GM23248 (cell line): ENCODE results near the gene CDH13.

Experiments
- EZH2 ChIP-seq: fragments of 200-600 bp; sonication (generic); IDR thresholded peaks from 2 replicates; pipeline ENCODE4 v1.6.1; 2018; ENCODE audit warnings: antibody characterized with exemption, mild to moderate bottlenecking; ENCODE audit not compliant: insufficient read depth, poor library complexity, severe bottlenecking
- EZH2phosphoT487 ChIP-seq: fragments of 200-600 bp; sonication (generic); IDR thresholded peaks from 2 replicates; pipeline ENCODE4 v1.6.1; 2018; ENCODE audit warnings: antibody characterized with exemption, moderate library complexity, mild to moderate bottlenecking, low read depth; ENCODE audit not compliant: insufficient read depth

DNA sequence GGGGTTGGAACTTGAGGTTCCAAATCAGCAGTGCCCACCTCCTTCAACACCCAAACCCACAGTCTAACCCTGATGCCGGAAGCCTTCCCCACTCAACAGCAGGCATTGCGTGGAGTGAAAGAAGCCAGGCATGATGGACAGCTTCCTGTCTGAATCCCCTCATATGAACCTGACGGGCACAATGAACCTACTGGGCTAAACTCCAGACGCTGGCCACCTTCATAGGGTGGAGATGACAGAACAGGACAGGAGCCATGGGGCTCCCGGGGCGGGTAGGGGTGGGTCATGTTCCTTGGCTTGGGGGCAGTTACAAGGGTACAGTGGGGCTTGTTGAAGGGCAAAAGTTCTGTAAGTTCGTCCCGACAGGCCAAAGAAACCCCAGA is 1180.5 kb downstream of the CDH13 start:
- TF ChIP-seq EZH2 (no peak), EZH2phosphoT487 (no peak)
